Activated CD4-positive, alpha-beta memory T cell treated with anti-CD3 and anti-CD28 coated beads for 36 hours (primary cell): ENCODE measurements around the gene OTOGL. TPM values are rescaled to one million over a fixed set of nuclear protein-coding genes. Genes with fewer than 3 reads are reported as not detected.

Experiments used
- CTCF ChIA-PET: fragments of 350-600 bp; sonication (Branson Sonifier 250); formaldehyde crosslinking; loops from one replicate; lab custom pipeline; 2021; ENCODE audit warnings: antibody characterized with exemption, inconsistent platforms; lab: Charles Lee
- POLR2A ChIA-PET: fragments of 350-600 bp; sonication (Branson Sonifier 250); formaldehyde crosslinking; loops from one replicate; lab custom pipeline; 2021; ENCODE audit warnings: antibody characterized with exemption; lab: Charles Lee
- DNase-seq: peaks from one replicate; pipeline ENCODE4 v3.0.0-alpha.2; 2020
- H3K27ac Mint-ChIP-seq: one replicate; pipeline ENCODE4 v1.8.0; 2021; ENCODE audit warnings: mixed read lengths
- H3K27me3 Mint-ChIP-seq: one replicate; pipeline ENCODE4 v1.8.0; 2021; ENCODE audit warnings: mixed read lengths
- H3K36me3 Mint-ChIP-seq: one replicate; pipeline ENCODE4 v1.8.0; 2021; ENCODE audit warnings: mixed read lengths
- H3K4me1 Mint-ChIP-seq: one replicate; pipeline ENCODE4 v1.8.0; 2021; ENCODE audit warnings: low read depth, mixed read lengths
- H3K4me3 Mint-ChIP-seq: one replicate; pipeline ENCODE4 v1.8.0; 2021; ENCODE audit warnings: mild to moderate bottlenecking, mixed read lengths
- H3K9me3 Mint-ChIP-seq: one replicate; pipeline ENCODE4 v1.8.0; 2021; ENCODE audit warnings: mixed read lengths
- intact Hi-C: fragments of 100-400 bp; cut with micrococcal nuclease; formaldehyde crosslinking; loops from one replicate; pipeline ENCODE4 v1.15.1; 2023
- total RNA-seq, 2 experiments: library from RNA; stranded (reverse); gene quantifications; one replicate each; pipeline ENCODE4 v1.2.3, GENCODE V29; 2021

Gene OTOGL
- total RNA-seq, 2 experiments from 2014 or later = not detected

DNA sequence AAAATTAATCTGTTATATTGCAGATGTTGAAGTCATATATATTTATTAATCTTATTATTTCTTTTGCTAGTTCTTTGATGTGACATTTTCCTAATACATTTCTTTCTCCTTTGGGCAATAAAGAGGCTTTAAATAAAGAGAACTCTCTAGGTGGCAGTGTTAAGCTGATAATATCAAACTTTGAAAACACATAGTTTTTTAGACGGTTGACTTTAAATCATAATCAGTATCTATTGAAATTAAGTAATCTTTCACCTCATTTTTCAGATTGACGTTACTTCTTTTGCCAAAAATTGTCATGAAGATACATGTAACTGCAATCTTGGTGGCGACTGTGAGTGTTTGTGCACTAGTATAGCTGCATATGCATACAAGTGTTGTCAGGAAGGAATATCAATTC, 213.9 kb downstream of the OTOGL start:
- POLR2A ChIA-PET = no interaction called here
- H3K4me3 Mint-ChIP-seq = no peak overlapping the region

DNA sequence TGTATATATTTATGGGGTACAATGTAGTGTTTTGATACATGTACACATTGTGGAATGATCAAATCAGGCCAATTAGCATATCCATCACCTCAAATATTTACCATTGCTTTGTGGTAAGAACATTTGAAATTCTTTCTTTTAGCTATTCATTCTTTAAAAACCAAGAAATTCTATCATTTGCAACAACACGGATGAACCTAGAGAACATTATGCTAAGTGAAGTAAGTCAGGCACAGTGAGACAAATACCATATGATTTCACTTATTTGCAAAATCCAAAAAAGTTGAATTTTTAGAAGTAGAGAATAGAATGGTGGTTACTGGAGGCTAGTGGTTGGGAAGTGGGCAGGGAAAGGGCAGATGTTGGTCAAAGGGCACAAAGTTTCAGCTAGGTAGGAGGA, 215.4 kb downstream of the OTOGL start:
- ChIA-PET CTCF (no interaction called here), POLR2A (no interaction called here)
- intact Hi-C loops = no loop called here
- Mint-ChIP-seq H3K9me3 (no peaks in the 10 kb centered on the region), H3K27me3 (no peaks in the 10 kb centered on the region), H3K36me3 (no peaks in the 10 kb centered on the region), H3K4me1 (no peaks in the 10 kb centered on the region), H3K27ac (no peak overlapping the region), H3K4me3 (no peak overlapping the region)
- DNase-seq = no peak

More for the DNA sequence above, 213.9 kb downstream of the OTOGL start:
- intact Hi-C loops = no loop called here
- no peak overlapping the region for H3K27ac Mint-ChIP-seq
- no peak for DNase-seq
- H3K36me3 Mint-ChIP-seq = no peaks in the 10 kb centered on the region
- CTCF ChIA-PET = no interaction called here
- H3K4me1 Mint-ChIP-seq = no peaks in the 10 kb centered on the region
- no peaks in the 10 kb centered on the region for H3K9me3 Mint-ChIP-seq
- H3K27me3 Mint-ChIP-seq = no peaks in the 10 kb centered on the region

DNA sequence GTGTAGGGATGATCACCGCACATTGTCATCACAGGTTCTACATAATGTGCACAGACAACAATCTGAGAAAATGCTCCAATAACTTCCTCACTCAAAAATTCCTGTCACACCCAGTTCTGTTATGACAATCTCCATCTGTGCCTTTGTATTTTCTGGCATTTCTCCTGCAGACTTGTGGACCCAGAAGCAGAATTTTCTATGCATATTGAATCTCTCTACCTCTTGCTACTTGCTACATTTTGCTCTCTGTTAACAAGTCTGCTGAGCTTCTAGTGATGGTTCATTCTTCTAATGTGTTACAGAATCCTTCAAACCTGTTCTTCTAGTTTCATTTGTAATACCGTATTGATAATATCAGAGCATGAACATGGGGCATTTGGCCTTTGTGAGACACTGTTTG, 216.9 kb downstream of the OTOGL start:
- H3K4me1 Mint-ChIP-seq = no peaks in the 10 kb centered on the region
- H3K9me3 Mint-ChIP-seq = no peaks in the 10 kb centered on the region
- no peak for DNase-seq

DNA sequence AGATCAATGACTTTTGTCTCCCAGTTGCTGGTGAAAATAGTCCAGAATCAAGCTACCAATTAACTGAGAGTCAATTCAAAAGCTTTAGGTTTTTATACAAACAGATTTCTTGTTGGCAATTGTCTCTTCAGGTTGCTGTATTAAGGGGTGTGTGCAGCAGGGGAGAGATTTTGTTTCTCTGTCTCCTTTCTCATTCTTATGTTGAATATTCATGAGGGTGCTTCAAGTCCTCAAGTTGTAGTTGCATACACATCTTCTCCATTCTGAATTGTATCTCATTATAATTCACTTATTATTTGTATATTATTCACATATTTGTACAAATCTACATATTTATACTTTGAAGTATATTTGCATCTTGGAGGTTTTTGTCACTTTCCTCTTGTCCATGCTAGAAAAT, 218.0 kb downstream of the OTOGL start:
- no peak for DNase-seq
- no peaks in the 10 kb centered on the region for H3K4me1 Mint-ChIP-seq
- H3K9me3 Mint-ChIP-seq = no peaks in the 10 kb centered on the region
- no peaks in the 10 kb centered on the region for H3K27me3 Mint-ChIP-seq
- H3K36me3 Mint-ChIP-seq = no peaks in the 10 kb centered on the region
- intact Hi-C loops = no loop called here
- H3K4me3 Mint-ChIP-seq = no peak overlapping the region
- H3K27ac Mint-ChIP-seq = no peak overlapping the region
- ChIA-PET POLR2A (no interaction called here), CTCF (no interaction called here)

More for the DNA sequence above, 216.9 kb downstream of the OTOGL start:
- intact Hi-C loops = no loop called here
- Mint-ChIP-seq H3K27me3 (no peaks in the 10 kb centered on the region), H3K36me3 (no peaks in the 10 kb centered on the region), H3K4me3 (no peak overlapping the region), H3K27ac (no peak overlapping the region)
- ChIA-PET POLR2A (no interaction called here), CTCF (no interaction called here)

DNA sequence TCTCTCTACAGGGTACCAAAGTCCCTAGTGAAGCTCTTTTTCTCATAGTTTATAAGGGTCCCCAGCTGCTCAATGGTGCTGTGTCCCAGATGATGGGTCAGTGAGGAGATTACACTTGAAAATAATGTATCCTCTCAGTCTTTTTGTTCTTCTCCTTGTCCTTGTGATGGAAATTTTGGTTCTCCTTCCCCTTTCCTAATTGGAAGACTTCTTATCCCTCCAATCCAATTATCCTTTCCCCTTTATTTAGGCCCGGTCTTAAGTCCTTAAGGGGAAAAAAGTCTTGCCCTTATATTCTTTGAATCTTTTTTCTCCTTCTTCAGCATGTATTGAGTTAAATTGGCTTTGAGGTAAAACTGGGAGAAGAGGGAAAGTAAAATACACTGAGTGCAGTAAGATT, 218.6 kb downstream of the OTOGL start:
- intact Hi-C loops = no loop called here
- Mint-ChIP-seq H3K9me3 (no peaks in the 10 kb centered on the region), H3K27ac (no peak overlapping the region), H3K4me1 (no peaks in the 10 kb centered on the region), H3K36me3 (no peaks in the 10 kb centered on the region), H3K4me3 (no peak overlapping the region), H3K27me3 (no peaks in the 10 kb centered on the region)
- ChIA-PET CTCF (no interaction called here), POLR2A (no interaction called here)
- DNase-seq = no peak

DNA sequence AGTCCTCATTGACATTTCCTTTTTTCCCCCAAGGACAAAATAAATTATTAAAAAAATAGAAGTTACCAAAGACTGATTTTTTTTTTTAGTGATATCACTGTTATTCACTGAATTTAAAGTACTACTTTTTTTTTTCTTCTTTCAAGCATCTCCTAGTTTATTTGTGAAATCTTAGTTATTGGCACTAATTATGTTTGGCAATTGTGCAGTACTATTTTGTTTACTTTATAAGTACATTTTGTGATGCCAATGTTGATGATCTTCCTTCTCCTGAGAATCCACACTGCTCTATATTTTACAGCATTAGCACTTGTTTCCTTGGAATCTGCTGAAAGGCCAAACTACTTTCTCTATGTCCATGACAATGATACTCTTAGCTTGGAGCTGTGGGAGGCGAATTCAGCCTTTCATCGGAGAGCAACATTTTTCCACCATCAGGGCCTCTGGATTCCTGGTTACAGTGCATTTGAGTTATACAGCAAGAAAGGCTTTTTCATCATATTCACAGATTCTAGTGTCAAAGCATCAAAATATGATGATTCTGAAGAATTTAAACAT, 220.9 kb downstream of the OTOGL start:
- H3K4me1 Mint-ChIP-seq = no peaks in the 10 kb centered on the region
- no peaks in the 10 kb centered on the region for H3K9me3 Mint-ChIP-seq
- H3K36me3 Mint-ChIP-seq = no peaks in the 10 kb centered on the region
- ChIA-PET CTCF (no interaction called here), POLR2A (no interaction called here)
- H3K27me3 Mint-ChIP-seq = no peaks in the 10 kb centered on the region
- intact Hi-C loops = no loop called here
- H3K4me3 Mint-ChIP-seq = no peak overlapping the region
- DNase-seq = no peak
- H3K27ac Mint-ChIP-seq = no peak overlapping the region

DNA sequence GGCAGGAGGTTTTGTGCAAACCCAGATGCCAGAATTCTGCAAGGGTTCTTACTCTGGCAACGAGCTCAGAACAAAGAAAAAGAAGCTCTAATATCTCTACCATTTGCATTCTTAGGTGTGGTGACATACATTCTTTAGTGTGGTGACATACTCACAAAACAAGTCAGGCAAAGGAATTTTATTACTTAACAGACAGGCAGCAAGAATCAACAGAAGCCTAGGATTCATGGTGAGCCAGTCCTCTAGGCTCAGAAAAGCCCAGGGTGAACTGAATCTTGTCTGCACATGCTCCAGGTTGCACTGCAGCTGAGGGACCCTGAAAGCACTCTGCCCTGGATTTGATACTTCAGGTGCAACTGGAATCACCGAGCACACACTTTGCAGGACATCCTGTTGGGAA, 222.3 kb downstream of the OTOGL start:
- ChIA-PET CTCF (no interaction called here), POLR2A (no interaction called here)
- H3K9me3 Mint-ChIP-seq = no peaks in the 10 kb centered on the region
- H3K36me3 Mint-ChIP-seq = no peaks in the 10 kb centered on the region
- no peak for DNase-seq
- intact Hi-C loops = no loop called here
- H3K27ac Mint-ChIP-seq = no peak overlapping the region
- H3K4me1 Mint-ChIP-seq = no peaks in the 10 kb centered on the region
- no peaks in the 10 kb centered on the region for H3K27me3 Mint-ChIP-seq
- no peak overlapping the region for H3K4me3 Mint-ChIP-seq

DNA sequence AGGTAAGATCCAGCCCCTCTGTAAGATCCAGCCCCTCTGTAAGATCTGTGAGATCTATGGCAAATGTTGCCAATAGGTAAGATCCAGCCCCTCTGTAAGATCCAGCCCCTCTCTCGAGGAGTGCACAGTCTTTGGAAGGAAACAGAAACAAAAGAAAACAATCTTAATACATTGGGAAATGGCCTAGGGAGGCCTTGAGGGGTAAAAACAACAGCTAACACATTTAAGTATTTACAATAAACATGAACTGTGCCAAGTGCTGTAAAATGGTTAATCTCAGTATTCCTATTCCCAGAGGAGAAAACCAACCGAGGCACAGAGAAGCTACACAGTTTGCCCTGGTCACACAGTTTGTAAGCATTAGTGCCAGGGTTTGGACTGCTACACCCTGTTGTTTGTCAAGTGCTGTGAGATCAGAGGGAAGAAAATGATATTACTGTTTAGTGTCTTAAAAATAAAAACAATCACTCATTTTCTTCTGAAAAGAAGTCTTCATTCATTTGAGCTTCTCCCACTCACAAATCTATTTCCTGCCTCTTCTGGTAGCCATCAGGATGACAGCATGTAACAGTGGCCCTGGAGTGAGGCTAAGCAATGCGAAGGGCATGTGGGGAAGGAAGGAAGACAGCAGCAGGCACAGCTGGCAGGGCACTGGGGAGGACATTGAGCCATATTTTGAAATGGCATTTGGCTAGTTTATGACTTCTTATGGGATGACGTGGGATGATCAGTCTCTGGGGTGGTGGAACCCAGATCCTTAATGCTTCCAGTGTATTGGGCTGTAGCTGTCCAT, 226.0 kb downstream of the OTOGL start:
- CTCF ChIA-PET = no interaction called here
- no peak for DNase-seq
- Mint-ChIP-seq H3K27ac (no peak overlapping the region), H3K4me3 (no peak overlapping the region), H3K36me3 (no peaks in the 10 kb centered on the region), H3K4me1 (no peaks in the 10 kb centered on the region), H3K27me3 (no peaks in the 10 kb centered on the region), H3K9me3 (no peaks in the 10 kb centered on the region)
- intact Hi-C loops = no loop called here
- POLR2A ChIA-PET = no interaction called here

DNA sequence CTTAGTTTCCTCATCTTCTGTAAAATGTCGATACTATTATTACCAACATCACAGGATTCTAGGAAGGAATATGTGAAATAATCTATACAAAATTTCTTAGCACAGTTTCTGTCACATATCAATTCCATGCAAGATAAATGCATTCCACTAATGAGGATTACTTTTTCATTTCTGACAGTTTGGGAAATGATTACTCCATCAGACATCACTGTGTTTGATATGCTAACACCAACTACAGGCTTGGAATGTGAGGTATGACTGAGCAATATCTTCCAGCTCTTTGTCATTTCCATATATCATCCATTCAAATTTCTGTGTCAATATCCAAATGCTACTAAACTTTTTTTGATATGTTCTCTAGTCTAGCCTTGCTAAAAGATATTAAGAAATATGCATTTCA, 233.5 kb downstream of the OTOGL start:
- Mint-ChIP-seq H3K4me1 (no peaks in the 10 kb centered on the region), H3K36me3 (no peaks in the 10 kb centered on the region), H3K27ac (no peak overlapping the region), H3K9me3 (no peaks in the 10 kb centered on the region), H3K4me3 (no peak overlapping the region), H3K27me3 (no peaks in the 10 kb centered on the region)
- ChIA-PET CTCF (no interaction called here), POLR2A (no interaction called here)
- no peak for DNase-seq
- intact Hi-C loops = no loop called here

DNA sequence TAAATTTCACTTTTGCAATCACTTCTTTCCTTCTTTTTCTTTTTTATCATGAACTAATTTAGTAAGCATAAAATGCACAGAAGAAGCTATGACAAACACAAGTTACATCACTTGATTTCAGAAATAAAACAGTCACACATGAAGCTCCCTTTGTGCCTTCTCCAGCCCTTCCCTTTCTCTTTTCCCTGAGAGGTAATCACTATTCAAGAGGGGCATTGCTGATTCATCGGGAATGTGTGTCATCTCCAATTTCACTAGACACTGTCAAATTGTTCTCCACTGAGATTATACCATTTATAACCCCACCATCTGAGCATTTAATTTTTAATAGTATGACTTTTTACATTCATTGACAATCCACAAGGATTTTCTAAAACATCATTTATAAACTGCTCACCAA, 253.1 kb downstream of the OTOGL start:
- POLR2A ChIA-PET = no interaction called here
- Mint-ChIP-seq H3K9me3 (peaks cover 3% of the 10 kb centered on the region), H3K36me3 (no peaks in the 10 kb centered on the region), H3K4me1 (no peaks in the 10 kb centered on the region), H3K27me3 (no peaks in the 10 kb centered on the region), H3K4me3 (no peak overlapping the region), H3K27ac (no peak overlapping the region)
- CTCF ChIA-PET = no interaction called here
- intact Hi-C loops = no loop called here
- no peak for DNase-seq

DNA sequence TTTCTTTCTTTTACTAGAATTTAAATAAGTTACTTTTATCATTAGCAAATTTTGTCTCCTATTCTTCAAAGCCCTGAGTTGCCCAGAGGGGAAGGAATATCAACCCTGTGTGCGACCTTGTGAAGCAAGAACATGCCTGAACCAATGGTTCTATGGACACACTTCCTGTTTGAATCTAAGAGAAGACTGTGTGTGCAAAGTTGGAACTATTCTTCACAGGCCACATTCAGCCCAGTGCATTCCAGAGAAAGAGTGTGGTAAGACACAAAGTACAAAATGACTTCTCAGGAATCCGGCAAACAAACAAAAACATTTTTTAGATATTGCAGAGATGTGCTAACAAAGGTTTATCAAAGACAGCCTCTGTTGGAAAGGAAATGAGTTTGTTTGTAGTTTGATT, 253.9 kb downstream of the OTOGL start:
- ChIA-PET POLR2A (no interaction called here), CTCF (no interaction called here)
- intact Hi-C loops = no loop called here
- Mint-ChIP-seq H3K4me3 (no peak overlapping the region), H3K27me3 (no peaks in the 10 kb centered on the region), H3K27ac (no peak overlapping the region), H3K36me3 (no peaks in the 10 kb centered on the region), H3K9me3 (no peaks in the 10 kb centered on the region), H3K4me1 (no peaks in the 10 kb centered on the region)
- no peak for DNase-seq

DNA sequence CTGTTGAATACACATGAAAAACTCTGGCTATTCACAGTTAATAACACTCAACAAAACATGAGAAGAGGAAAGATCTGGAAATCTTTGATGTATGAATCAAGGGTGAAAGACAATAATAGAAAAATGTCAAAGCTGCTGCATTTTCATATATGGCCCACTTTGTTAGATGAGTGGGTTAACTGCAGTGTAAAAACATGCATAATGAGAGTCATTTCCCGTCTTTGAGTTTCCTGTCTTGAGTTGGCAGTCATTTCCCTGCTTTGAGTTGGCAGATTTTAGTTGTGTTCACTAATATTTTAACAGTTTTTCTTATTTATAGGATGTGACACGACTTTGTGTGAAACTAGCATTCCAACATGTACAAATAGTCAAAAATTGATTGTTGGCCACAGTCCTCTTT, 256.8 kb downstream of the OTOGL start:
- POLR2A ChIA-PET = no interaction called here
- Mint-ChIP-seq H3K4me1 (no peaks in the 10 kb centered on the region), H3K4me3 (no peak overlapping the region), H3K9me3 (no peaks in the 10 kb centered on the region), H3K27me3 (no peaks in the 10 kb centered on the region), H3K36me3 (no peaks in the 10 kb centered on the region), H3K27ac (no peak overlapping the region)
- no peak for DNase-seq
- intact Hi-C loops = no loop called here
- CTCF ChIA-PET = no interaction called here

DNA sequence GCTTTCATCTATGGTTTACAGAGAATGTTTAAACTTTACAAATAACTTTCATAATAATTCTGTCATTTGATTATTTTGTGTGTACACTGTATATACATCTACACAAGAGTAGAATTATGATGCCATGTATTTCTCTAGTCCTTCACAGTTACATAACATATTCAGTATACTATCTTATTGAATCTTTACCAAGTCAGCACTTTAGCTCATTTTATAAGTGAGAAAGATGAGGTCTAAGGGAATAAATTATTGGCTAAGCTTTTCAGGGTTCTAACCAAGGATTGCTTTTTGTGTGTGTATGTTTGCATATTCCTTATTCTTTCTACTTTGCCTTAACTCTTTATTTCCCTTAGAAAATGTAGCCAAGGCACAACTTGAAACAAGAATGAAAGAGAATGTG, 260.4 kb downstream of the OTOGL start:
- POLR2A ChIA-PET = no interaction called here
- CTCF ChIA-PET = no interaction called here
- intact Hi-C loops = no loop called here
- DNase-seq = no peak
- H3K27me3 Mint-ChIP-seq = no peaks in the 10 kb centered on the region
- no peaks in the 10 kb centered on the region for H3K4me1 Mint-ChIP-seq
- H3K27ac Mint-ChIP-seq = no peak overlapping the region
- H3K9me3 Mint-ChIP-seq = peaks cover 6% of the 10 kb centered on the region
- H3K36me3 Mint-ChIP-seq = no peaks in the 10 kb centered on the region
- no peak overlapping the region for H3K4me3 Mint-ChIP-seq
